Endothelial cell of hepatic sinusoid (primary cell): Measurements from ENCODE around the gene P2RY14.
"Not testable (repeated sequence)": the region's sequence is repeated elsewhere in the genome, so short reads cannot be mapped to it uniquely, and the experiment has no call there.

Experiments
- in situ Hi-C: cut with HindIII; loops from 2 replicates; pipeline ENCODE4 v1.10.0; 2017; ENCODE audit warnings: low sequenced_read_pairs

Gene P2RY14

GRCh38 chr3:151197228-151197627 is 81.1 kb downstream of the P2RY14 start:
- in situ Hi-C loops = no loop called here

DNA sequence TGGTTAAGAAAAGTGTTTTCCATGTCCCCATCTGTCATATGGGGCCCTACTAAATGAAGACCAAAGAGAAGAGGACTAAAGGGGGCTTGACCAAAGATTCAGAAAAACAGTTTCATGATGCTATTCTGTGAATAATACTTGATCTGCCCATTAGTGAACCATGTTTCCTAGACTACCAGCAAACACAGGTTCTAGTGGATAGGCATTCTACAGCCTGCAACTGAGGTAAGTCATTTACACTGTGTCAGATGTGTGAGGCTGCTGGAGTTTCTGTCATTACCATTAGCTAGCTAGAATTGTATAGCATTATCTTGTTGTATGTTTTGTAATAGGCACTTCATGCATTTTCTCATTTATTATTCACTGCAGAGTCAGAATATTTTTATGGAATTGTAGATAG is 81.9 kb downstream of the P2RY14 start:
- in situ Hi-C loops = no loop called here

DNA sequence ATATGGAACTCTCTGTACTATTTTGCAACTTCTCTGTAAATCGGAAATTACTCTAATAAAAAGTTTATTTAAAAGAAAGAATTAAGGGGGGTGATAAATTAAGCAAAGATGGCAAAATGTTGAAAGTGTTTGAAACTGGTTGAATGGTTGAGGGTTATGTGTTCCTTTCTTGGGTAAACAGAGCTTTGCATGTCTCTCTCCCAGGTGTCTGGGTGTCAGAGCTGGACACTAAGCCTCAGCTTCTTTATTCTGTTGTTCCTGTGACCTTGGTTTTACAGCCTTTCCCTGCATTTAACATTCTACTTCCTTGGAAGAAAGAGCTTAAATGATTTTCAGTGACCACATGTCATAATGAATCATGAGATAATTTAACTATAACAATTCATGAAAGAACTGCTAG is 82.5 kb downstream of the P2RY14 start:
- in situ Hi-C loops = no loop called here

GRCh38 chr3:151192545-151192944 is 85.8 kb downstream of the P2RY14 start:
- in situ Hi-C loops = no loop called here

- in situ Hi-C loops = no loop called here
Measured at GRCh38 chr3:151191095-151191494, 87.2 kb downstream of the P2RY14 start.

DNA sequence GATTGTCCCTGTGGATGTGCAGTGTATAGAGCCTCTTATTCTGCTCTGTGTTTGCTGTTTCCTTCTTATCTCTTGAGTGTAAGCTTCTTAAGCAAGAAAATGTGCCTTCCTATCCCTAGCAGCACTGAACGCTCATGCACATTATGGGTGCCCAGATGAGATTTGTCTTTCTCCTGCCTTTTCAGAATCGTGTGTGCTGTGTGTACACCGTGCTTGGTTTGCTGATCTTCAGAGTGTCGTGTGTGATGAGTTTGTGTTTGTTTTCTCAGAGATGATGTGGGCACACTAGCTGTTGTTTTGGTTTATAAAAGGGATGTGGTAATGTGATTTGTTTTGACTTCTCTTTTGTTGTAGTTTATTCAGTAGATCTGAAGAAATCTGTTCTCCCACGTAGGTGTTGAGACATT is 95.1 kb downstream of the P2RY14 start:
- in situ Hi-C loops = no loop called here

GRCh38 chr3:151182349-151183079 is 95.8 kb downstream of the P2RY14 start:
- in situ Hi-C loops = no loop called here

DNA sequence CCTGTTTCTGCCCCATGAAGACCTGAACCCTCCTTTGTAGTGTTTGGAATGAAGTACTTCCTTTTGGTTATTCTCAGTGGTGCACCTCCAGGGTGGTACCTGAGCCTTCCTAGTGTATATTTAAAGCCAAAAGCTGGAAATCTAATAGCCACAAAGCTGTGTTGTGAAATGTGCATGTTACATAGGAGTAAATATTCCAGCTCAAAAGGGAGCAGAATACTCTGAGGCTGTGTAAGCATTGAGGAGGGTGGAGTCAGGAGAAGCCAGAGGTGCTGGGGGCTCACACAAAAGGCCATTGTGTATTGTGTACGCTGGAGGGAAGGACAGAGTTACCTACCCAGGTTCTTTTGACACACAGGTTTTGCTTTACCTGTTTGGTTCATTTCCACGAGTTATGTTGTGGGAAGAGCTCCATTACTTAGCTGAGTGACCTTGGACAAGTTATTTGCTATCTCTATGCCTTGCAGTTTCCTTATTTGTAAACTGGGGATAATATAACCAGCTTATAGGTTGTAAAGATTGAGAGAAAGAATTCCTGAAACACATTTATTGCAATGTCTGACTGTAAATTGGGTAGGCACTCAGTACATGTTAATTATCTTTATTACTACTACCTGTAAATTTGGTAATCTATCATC is 100.0 kb downstream of the P2RY14 start:
- in situ Hi-C loops = no loop called here

GRCh38 chr3:151175952-151176351 is 102.4 kb downstream of the P2RY14 start:
- in situ Hi-C loops = no loop called here

- in situ Hi-C loops = no loop called here
Measured at GRCh38 chr3:151174351-151174750, 104.0 kb downstream of the P2RY14 start.

- in situ Hi-C loops = no loop called here
Measured at GRCh38 chr3:151171145-151171757, 107.1 kb downstream of the P2RY14 start.

DNA sequence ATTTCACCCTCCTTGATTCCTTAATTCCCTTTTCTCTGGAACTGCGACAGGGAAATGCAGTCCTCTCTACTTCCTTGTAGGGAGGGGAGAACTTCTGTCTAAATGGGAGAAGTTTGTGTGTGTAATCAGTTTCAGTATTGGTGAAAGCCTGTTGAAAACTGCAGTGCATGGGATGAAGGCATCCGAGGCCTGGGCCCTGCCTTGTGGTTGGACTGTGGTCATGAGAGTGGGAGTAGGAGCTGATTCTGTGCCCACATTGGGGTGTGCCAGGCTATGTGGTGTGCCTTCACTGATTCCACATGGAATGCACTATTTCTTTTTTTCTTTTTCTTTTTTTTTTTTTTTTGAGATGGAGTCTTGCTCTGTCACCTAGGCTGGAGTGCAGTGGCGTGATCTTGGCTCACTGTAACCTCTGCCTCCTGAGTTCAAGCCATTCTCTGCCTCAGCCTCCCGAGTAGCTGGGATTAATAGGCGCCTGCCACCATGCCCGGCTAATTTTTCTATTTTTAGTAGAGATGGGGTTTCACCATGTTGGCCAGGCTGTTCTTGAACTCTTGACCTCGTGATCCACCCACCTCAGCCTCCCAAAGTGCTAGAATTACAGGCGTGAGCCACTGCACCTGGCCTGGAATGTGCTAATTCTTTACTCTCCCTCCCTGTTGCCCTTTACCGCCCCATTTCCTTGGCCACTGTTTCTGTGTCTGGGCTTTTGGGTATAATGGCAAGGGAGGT is 108.2 kb downstream of the P2RY14 start:
- in situ Hi-C loops = not testable (repeated sequence)

DNA sequence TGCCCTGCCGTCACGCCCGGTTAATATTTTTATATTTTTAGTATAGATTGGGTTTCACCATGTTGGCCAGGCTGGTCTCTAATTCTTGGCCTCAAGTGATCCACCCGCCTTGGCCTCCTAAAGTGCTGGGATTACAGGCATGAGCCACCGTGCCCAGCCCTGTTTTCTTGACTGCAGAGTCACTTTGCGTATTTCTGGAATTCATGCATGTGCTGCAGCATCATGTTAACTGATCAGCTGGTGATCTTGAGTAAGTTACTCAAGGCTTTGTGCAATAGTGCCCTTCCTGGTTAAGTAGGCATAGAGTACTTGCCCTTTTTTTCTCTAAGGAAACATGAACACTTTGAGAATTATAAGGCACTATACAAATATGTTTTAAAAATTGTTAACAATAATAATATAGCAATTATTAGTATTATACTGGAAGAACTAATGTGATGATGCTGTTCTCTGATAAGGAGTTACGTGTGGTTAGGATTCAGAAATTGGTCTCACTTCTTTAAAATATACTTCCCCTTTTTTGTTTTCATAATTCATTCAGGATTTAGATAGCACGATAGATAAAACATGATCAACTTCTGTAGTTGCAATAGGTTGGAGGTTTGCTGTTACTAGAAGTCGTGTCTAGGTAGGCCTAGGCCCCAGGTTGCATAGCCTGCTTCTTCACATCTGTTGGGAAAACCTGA is 108.9 kb downstream of the P2RY14 start:
- in situ Hi-C loops = no loop called here

DNA sequence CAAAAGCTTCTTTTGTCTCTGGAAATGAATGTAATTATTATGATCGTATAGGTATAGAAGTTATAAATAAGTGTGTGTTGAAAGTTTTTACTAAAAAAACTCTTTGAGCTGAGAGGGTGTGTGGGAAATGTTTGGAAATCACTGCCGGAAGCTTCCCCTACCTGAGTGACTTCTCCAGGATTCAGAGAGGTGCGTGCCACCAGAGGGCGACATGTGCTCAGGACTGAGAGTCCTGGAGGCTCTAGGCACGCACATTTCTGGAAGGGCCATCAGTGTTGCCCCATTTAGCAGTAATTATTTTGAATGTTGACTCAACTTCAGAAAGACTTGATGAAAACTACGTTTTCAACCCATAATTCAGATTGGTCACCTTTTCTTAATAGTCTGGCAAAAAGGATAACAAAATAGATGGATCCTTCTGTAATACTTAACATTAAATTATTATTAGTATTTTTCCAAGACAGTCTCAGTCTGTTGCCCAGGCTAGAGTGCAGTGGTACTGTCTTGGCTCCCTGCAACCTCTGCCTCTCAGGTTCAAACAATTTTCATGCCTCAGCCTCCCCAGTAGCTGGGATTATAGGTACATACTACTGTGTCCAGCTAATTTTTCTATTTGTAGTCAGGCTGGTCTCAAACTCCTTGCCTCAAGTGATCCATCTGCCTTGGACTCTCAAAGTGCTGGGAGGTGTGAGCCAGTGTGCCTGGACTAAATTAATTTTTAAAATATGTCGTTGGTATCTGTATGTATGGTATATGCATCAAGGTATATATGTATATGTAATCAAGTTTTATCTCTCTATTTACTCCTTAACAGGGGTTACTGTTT is 109.9 kb downstream of the P2RY14 start:
- in situ Hi-C loops = no loop called here

GRCh38 chr3:151166161-151166560 is 112.2 kb downstream of the P2RY14 start:
- in situ Hi-C loops = no loop called here

DNA sequence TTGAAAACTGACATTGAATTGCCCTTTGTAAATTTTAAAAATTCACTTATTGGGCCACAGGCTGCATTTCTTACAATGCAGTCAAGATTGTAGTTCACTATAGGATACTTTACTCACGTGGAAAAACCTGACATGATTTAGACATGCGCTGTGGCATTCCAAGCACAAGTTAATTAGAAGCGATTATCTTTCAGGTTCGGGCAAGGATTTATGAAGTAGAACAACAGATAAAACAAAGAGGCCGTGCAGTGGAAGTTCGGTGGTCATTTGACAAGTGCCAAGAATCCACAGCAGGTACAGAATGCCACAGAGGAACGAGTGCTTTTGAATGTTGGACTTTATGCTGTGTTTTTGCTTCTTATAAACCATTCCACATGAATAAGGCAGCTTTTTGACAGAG is 113.1 kb downstream of the P2RY14 start:
- in situ Hi-C loops = no loop called here
